GM10266 (cell line): ENCODE results near the gene SF3B2.

Experiments
- DNase-seq: peaks from one replicate; pipeline ENCODE4 v3.0.0; 2012; ENCODE audit errors: extremely low spot score
- CTCF ChIP-seq: IDR thresholded peaks from 2 replicates; pipeline ENCODE4 v1.5.1; 2012; ENCODE audit warnings: mild to moderate bottlenecking, low read depth; ENCODE audit not compliant: control insufficient read depth, insufficient read depth; ENCODE audit errors: missing control alignments

SF3B2 gene

GRCh38 chr11:66104057-66104638 lies 52.0 kb downstream of the SF3B2 start:
- no peak for DNase-seq
- TF ChIP-seq CTCF = no peak

- no peak for DNase-seq
- no peak for TF ChIP-seq CTCF
Observed at GRCh38 chr11:66106786-66107599, 54.8 kb downstream of the SF3B2 start.

- no peak for TF ChIP-seq CTCF
Observed at GRCh38 chr11:66107600-66108510, 55.7 kb downstream of the SF3B2 start.

GRCh38 chr11:66109294-66109693 lies 57.1 kb downstream of the SF3B2 start:
- no peak for DNase-seq
- no peak for TF ChIP-seq CTCF

More at GRCh38 chr11:66107600-66108510, 55.7 kb downstream of the SF3B2 start:
- no peak for DNase-seq

GRCh38 chr11:66111158-66111557 lies 59.0 kb downstream of the SF3B2 start:
- no peak for TF ChIP-seq CTCF

GRCh38 chr11:66112041-66112491 lies 59.9 kb downstream of the SF3B2 start:
- DNase-seq = no peak
- TF ChIP-seq CTCF = no peak

More at GRCh38 chr11:66111158-66111557, 59.0 kb downstream of the SF3B2 start:
- DNase-seq = no peak
